GM18498 (cell line): ENCODE results near the gene FKBP8.

Experiments used
- ATAC-seq: cut with Tn5 transposase; IDR thresholded peaks from one replicate; pipeline ENCODE4 v1.9.1; 2021; ENCODE audit warnings: mild to moderate bottlenecking, moderate library complexity; ENCODE audit not compliant: unreplicated experiment

The FKBP8 gene

DNA sequence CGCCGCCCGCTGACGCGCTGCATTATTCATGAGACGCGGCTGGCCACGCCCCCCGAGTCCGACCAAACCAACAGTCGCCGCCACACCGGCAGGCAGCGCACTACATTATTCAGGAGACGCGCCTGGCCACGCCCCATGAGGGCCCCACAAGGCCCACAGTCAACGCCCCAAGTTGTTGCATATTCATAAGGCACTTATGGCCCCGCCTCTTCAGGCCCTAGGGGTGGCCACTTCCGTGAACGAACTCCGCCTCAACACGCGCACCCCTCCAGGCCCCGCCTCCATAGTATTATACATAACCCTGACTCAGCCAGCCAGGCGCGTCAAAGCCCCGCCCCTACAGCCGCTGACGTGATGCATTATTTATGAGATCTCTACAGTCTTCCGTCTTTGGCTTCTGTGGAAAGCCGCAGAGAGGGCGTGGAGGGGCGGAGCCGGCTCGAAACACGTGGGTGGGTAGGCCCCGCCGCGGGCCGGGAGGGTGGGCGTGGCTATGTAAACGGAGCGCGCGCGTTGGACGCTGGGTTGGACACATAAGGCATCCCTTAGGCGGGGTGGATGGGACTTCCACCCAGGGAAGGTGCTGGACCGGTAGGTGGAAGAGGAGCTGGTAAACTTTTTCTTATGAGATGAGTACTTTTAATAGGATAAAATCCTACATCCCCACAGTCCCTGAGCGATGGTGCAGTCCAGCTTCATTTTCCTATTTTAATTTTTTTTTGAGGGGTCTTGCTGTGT lies 21.1 kb downstream of the FKBP8 start:
- ATAC-seq = peak; percentile 87

DNA sequence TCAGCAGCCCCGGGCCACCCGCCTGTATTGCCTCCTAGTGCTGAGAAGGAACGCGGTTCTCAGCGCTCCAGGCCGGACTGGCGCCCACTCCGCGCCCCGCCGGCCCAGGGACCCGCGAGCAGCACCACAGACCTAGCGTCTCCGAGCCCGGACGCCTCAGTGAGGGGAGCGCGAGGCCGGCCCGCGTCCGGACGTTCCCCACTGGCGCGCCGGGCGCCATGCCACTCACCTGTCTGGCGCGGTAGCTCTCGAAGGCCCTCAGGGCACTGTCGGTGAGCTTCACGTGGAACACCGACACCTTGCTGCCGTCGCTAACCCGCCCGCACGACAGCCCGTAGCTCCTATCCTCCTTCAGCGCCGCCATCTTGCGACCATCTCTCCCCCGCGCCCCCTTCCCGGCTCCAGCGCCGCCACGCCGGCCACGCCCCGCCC lies 21.7 kb downstream of the FKBP8 start, which contains the start of gene ELL:
ELL (minus strand) TSS at position 379 of the 432 bp plus-strand sequence; CDS start at position 364, 15 bp downstream.
- peak; percentile 11 for ATAC-seq

DNA sequence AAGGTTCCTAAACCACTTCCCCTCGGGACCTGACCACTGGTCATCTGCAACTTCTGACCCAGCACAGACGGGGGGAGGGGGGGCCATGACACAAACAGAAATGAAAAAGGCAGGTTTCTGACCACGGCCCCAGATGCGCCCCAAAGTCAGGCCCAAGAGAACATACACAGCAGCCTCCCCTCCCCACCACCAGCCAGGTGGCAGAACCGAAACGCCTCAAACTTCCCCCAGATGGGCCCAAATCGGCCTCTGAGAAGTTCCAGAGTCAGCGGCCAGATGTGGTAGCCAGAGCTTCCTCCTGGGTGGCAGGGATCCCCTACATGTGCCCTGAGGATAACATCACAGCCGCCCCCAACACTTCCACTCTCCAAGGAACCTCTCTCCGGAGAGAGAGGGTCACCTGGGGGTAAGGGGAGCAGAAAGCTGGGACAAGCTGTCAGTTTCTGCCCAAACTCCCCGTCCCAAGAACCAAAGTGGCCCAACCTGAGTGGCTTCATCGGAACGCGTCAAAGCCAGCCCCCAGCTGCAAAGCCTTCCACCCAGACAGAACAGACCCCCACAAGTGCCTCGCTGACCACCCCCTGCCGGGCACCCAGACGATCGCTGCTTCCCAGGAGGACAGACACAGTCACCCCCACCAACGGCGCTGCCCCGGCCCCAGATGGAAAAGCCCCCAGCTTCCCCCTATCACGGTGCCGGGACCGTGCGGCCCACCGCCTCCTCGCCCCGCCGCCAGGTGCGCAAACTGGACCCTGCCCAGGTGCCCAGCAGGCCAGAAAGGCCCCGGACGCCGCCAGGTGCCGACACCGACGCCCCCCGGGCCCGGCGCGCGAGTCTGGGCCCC lies 22.3 kb downstream of the FKBP8 start:
- ATAC-seq = no peak

DNA sequence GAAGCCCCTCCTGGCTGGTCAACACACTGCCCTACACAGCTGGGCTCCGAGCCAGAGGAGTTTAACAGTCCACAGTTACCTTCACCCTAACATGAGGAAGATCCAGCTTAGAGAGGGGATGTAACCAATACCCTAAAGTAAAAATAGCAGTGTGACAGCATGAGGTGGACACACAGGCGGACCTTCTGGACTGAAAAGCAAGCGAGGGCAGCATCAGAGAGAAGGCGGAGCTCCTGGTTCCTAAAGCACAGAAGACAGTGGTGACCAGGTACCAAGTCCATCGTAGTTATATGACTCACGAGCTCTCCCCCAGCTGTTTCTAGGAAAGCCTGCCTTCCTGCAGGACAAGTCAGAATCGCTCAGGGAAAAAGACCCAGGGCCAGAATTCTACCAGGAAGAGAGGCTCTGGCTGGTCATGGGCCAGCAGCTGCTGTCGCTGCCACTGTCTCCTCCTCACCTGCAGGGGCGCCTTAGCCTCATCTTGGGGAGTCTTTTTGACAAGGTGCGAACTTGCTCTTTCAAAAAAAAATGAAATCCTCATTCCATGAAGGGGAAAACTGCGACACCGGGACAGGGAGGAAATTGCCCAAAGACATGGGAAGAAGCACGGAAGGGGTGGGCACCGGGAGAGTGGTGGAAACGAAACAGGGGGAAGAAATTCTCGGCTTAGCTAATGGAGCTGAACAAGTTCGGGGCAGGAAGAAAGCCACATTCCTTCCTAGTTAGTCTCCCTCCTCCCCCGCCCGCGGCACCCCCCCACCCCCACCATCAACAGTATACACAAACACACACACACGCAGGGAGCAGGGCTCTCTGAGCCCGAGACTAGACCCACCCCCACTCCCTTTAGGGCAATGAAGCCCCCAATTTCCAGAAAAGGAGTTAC lies 23.2 kb downstream of the FKBP8 start:
- ATAC-seq = no peak

DNA sequence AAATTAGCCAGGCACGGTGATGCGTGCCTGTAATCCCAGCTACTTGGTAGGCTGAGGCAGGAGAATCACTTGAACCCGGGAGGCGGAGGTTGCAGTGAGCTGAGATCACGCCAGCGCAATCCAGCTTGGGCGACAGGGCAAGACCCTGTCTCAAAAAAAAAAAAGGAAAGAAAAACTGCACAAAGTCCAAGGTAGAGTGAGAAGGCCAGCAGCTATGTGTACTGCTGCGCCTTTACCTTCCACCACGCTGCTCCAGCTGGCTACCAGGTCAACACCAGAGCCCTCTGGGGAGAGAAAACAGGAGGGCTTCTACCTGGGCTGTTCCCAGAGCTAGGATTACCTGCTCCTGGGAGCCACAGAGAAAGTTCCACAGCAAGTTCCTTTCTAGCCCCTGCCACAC lies 24.7 kb downstream of the FKBP8 start:
- ATAC-seq = no peak

DNA sequence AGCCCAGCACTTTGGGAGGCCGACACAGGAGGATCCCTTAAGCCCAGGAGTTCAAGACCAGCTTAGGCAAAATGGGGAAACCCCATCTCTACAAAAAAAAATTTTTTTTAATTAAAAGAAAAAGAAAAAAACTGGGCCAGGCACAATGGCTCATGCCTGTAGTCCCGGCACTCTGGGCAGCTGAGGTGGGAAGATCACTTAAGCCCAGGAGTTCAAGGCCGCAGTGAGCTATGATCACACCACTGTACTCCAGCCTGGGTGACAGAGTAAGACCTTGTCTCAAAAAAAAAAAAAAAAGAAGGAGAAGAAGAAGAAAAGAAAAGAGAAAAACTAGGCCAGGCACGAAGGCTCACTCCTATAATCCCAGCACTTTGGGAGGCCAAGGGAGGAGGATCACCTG lies 25.8 kb downstream of the FKBP8 start:
- no peak for ATAC-seq

DNA sequence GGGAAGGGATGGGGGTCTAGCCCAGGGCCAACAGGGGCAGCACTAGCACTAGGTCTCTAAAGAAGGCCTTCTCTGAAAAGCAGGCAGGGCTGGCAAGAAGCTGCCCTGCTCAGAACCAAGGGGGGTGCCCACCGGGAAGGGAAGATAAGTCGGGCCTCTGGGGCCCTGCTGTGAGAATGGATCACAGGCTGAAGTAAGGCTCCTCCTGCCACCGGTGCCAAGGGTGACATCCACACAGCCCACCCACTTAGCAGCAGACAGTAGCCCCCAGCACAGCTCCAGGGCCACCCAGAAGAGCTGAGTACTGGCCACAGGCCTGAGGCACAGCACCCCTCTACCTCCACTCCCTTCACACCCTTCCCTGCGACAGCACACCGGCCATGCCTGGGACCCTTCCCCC lies 27.4 kb downstream of the FKBP8 start:
- no peak for ATAC-seq

DNA sequence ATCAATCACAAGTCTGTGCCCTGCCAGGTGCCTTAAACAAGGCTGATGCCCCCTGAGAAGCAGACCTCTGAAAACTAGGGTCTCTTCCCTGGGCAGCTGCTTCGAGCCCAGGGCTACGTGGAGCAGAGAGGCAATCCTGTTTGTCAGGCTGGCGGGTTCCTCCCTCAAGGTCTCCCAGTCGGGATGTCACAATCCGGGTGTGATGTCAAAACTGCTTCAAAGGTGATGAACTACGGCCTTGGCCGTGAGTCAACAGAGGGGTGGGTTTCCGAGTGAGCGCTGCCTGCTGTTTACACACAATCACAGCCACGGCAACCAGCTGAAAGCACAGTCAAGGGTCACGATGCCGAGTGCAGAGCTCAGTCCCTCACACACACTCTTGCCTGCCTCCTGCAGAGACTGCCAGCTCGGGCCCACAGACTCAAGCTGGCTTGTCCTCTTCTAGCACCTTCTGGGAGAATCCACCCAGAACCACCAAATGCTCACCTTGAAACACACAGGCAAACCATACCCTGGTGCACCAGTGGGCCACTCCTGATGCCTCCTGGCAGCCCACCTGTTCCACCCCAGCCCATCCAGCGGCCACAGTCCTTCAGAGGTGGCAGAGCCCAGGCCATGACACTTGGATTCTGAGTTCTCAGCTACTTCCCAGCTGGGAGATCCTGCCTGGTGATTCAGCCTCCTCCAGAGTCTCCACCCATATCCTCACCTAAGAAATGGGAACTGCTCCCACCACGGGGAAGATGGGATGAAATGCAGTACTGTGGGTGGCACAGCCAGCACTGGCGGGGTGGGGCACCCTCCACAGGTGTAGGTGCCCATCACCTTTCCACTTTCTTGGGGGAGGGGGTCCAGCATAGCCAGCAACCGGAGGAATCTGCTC lies 28.3 kb downstream of the FKBP8 start:
- ATAC-seq = no peak

DNA sequence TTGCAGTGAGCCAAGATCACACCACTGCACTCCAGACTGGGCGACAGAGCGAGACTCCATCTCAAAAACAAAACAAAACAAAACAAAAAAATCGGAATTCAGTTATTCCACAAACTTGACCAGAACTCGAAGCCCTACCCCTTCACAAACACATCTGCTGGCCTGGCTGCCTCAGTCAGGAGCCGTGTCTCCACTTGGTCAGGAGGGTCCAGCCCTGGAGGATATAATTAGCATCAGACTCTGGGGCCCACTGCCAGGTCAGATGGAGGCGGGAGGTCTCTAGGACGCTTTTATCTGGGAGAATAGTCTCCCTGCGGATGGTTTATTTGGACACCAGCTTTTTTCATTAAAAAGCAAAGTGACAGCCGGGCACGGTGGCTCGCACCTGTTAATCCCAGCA lies 29.5 kb downstream of the FKBP8 start:
- ATAC-seq = no peak

DNA sequence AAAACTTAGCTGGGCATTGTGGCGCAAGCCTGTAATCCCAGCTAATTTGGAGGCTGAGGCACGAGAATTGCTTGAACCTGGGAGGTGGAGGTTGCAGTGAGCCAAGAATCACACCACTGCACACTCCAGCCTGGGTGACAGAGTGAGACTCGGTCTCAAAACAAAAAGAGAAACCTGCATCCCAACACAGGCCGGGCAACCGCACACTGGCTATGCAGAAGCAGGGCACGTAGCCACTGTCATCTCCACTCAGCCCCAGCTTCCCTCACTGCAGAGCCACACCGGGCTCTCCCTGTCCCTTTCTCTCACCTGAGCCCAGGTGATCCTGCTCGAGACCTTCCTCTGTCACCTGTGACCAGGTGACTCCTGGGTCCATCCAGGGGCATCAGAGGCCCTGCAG lies 33.2 kb downstream of the FKBP8 start:
- no peak for ATAC-seq

DNA sequence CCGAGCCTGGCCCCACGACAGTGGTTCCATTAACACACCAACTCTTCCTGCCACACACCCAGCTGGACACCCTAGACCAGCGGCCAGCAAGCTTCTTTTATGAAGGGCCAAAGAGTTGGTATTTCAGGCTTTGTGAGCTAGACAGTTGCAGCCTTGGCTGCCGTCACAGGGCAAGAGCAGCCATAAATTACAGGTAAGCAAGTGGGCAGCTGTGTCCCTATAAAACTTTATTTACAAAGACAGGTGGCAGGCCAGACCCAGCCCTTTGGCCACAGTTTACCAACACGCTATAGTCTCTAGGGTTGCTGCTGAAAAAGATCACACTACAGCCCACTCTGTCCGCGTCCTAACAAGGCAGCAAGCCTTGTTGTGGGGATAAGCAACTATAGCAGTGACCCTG lies 34.8 kb downstream of the FKBP8 start:
- no peak for ATAC-seq

DNA sequence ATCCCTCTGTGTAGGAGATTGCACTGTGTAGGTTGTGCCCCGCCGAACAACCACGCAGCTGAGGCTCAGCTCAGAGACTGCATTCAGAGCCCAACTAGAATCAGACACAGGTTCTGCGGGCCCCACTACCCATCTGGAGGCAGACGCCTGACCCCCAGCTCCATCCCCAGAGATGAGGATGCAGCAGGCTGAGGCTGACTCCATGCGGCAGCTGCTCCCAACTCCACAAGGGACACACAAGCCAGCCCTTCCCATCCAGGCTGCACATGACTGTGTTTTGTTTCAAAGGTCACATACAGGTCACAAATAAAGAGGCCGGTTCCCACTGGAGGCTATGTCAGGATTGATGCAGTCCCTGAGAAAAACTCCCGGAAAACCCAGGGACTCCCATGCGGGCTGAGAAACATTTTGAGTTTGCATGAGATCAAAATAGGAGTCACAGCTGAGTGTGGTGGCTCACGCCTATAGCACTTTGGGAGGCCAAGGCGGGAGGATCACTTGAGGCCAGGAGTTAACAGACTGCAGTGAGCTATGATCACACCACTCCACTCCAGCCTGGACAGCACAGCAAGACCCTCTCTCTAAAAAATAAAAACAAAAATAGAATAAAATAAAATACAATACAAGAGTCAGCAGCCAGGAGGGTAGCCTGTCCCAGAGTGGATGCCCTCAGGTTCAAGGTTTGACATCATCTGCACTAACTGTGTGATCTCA lies 35.5 kb downstream of the FKBP8 start:
- ATAC-seq = no peak

DNA sequence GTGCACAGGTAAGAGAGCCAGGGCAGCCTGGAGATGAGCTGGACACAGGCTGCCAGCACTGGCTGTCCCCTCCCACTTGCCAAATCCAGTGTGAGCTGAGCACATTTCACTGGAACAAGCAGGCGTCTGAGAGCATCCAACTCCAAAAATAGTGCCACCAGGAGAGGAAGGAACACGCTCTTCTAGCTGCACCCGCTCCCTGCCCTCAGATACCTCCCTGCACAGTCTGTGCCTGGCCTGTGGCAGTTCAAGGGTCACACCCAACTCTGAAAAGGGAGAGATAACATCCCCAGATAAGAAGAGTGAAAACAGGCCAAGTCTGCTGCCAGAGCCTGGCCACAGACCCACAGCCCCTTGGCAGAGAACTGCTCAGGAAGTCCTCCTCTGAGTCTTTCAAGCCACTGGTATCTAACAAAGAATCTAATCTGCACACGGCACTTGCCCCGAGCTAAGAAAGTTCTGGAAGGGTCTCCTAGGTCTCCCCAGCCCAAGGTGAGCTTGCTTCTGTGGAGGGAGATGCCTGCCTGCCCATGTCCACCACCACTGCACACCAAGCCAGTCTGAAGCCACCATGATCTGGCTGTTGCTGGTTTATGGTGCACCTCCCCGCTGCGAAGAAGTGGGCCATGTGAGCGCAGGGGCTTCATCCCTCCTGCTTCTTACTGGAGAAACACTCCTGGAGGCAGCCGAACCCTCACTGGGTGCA lies 36.2 kb downstream of the FKBP8 start:
- ATAC-seq = no peak

DNA sequence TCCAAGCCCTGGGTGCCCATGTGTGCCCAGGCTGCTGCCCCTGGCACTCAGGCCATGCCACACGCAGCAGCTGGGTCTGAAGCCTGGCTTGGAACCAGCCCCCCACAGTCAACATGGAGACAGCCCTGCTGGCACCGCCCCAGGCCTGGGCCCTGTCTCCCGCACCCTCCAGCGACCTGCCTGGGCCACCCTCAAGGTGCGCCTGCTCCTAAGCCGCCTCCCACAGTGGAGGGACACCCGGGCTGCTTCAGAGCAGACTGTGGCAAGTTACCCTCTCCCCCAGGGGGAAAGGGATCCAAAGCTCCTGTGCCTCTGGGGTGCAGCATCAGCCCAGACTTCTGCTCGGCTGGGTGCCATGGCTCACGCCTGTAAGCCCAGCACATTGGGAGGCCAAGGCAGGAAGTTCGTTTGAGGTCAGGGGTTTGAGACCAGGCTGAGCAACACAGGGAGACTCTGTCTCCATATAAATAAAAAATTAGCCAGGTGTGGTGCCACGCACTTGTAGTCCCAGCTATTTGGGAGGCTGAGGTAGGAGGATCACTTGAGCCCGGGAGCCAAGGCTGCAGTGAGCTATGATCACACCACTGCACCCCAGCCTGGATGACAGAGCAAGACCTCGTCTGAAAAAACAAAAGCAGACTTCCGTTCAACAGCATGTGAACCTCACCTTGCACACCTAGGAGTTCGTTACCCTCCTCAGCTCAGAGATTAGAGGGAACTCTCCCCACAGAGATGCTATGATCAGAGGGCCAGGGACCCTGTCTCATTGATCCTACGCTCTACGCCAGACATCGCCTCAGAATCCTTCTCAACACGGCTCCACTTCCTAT lies 37.1 kb downstream of the FKBP8 start:
- ATAC-seq = no peak

DNA sequence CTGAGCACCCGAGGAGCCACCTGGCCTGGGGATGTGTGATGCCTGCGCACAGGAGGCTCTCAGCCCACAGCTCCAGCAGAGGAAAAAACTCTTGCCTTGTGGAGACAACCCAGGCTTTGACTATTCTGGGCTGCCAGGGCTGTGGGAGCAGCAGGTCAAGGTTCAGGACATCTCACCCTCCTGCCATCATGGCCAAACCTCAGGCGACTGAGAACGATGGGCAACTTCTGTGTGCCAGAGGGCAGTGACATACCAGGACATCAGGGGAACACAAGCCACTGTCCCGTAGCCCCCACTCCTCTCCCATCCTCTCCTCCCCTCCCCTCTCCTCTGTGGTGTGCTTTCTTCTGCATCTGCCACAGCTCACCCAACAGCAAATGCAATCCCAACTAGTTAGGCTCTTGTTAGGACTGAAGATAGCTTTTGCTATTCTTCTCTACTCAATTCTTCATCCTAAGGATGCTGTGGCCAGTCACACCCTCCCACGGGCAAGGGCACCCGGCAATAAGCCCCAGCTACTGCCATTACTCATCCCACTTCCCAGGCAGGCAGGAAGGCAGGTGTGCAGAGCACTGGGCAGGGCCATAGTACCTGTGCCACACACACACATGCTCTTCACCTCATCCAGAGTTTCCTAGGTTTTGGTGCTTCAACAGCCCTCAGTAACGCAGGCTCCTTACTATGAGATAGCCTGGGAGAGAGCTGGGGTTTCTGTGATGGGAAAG lies 38.3 kb downstream of the FKBP8 start:
- no peak for ATAC-seq

DNA sequence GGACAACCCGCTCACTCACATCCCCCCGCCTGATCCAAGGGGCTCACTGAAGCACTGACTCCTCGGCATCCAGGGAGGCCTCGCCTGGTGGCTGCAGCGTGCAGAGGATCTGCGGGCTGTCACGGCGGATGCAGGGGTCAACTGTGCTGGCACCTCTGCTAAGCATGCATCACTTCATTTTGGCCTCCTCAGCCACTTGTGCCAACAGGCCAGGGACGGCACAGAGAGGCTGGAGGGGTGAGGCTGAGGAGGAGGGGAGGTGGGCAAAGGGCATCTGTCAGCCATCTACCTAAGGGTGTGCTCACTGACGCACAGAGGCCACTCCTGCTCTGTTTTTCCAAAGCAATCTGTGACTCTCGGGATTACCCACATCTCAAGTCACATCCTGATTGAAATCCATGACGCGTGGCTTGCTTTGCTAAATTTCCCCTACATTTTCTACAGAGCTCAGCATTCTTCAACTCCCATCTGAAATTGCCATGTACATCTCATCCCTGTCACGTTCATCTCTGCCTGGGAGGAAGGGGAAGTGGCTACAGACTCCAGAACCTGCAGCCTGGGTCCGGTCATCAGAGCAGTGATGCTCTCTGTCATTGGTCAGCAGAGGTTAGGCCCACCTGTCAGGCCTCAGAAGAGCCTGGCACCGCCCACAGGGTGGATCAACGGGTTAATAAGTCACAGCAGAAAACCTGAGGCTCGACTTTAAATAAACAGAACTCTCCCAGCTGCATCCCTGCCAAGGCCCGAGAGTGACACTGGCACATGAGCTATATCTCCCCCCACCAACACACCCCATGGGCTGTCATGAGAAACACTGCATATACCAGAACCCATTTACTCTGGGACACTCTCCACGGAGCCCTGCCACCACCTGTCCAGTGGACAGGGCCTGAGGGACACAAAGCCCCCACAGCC lies 39.1 kb downstream of the FKBP8 start:
- ATAC-seq = no peak
